WTC11 (cell line): ENCODE data around the gene LTBP1.

ENCODE experiments used
- CBFB ChIP-seq: sonication (generic); formaldehyde crosslinking; IDR thresholded peaks from 2 replicates; pipeline ENCODE4 v1.8.1; 2022; ENCODE audit warnings: mild to moderate bottlenecking, low read depth, missing genetic modification reagents
- SMAD4 ChIP-seq: sonication (generic); formaldehyde crosslinking; IDR thresholded peaks from 2 replicates; pipeline ENCODE4 v1.8.0; 2022; ENCODE audit warnings: mild to moderate bottlenecking, missing genetic modification reagents
- TF ChIP-seq, protein P1 (sequence below): fragments of 250-450 bp; sonication (Bioruptor Pico); IDR thresholded peaks from 2 replicates; pipeline ENCODE4 v1.9.0; 2021; ENCODE audit warnings: mild to moderate bottlenecking
- TF ChIP-seq, protein P2 (sequence below): fragments of 200-600 bp; IDR thresholded peaks from 2 replicates; pipeline ENCODE4 v1.8.0; 2022; ENCODE audit warnings: antibody characterized with exemption

DNA sequence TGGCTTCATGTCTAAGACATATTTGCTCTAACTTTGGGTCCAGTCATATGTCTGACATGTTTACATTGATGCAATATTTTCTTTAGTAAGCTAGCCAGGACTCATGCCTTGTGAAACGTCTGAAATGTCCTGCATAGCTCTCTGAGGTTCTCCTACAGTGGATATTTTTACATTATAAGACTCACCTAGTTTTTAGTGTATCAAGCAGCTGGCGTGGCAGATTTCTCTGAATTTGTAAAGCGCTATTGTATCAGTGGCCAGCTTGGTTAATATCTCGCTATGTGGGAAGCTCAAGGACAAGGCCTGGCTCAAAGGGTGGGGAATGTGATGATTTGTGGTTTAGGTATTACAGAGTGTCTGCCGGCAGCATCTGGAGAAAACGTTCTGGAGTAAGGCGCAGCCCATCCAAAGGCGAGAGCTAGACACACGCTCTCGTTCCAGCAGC, 164.3 kb downstream of the LTBP1 start:
- TF ChIP-seq, protein P1, sequence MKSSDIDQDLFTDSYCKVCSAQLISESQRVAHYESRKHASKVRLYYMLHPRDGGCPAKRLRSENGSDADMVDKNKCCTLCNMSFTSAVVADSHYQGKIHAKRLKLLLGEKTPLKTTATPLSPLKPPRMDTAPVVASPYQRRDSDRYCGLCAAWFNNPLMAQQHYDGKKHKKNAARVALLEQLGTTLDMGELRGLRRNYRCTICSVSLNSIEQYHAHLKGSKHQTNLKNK, result no peak
- TF ChIP-seq, protein P2, sequence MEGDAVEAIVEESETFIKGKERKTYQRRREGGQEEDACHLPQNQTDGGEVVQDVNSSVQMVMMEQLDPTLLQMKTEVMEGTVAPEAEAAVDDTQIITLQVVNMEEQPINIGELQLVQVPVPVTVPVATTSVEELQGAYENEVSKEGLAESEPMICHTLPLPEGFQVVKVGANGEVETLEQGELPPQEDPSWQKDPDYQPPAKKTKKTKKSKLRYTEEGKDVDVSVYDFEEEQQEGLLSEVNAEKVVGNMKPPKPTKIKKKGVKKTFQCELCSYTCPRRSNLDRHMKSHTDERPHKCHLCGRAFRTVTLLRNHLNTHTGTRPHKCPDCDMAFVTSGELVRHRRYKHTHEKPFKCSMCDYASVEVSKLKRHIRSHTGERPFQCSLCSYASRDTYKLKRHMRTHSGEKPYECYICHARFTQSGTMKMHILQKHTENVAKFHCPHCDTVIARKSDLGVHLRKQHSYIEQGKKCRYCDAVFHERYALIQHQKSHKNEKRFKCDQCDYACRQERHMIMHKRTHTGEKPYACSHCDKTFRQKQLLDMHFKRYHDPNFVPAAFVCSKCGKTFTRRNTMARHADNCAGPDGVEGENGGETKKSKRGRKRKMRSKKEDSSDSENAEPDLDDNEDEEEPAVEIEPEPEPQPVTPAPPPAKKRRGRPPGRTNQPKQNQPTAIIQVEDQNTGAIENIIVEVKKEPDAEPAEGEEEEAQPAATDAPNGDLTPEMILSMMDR, result no peak
- TF ChIP-seq SMAD4 (CRISPR knock-in tag) (no peak), CBFB (CRISPR knock-in tag) (no peak)
